WTC11 (cell line): ENCODE measurements around the gene SREBF2.

Source experiments
- JUN ChIP-seq: sonication (generic); formaldehyde crosslinking; IDR thresholded peaks from 2 replicates; pipeline ENCODE4 v1.8.0; 2023; ENCODE audit warnings: mild to moderate bottlenecking, missing genetic modification reagents
- MYBL2 ChIP-seq: sonication (generic); formaldehyde crosslinking; IDR thresholded peaks from 2 replicates; pipeline ENCODE4 v1.8.1; 2023; ENCODE audit warnings: mild to moderate bottlenecking, moderate library complexity, missing genetic modification reagents
- TF ChIP-seq, protein P1 (sequence below): sonication (generic); formaldehyde crosslinking; conservative IDR thresholded peaks from 2 replicates; pipeline ENCODE4 v1.8.1; 2022; ENCODE audit warnings: mild to moderate bottlenecking, missing genetic modification reagents
- TF ChIP-seq, protein P2 (sequence below): fragments of 200-600 bp; IDR thresholded peaks from 2 replicates; pipeline ENCODE4 v1.8.0; 2022; ENCODE audit warnings: antibody characterized with exemption

DNA sequence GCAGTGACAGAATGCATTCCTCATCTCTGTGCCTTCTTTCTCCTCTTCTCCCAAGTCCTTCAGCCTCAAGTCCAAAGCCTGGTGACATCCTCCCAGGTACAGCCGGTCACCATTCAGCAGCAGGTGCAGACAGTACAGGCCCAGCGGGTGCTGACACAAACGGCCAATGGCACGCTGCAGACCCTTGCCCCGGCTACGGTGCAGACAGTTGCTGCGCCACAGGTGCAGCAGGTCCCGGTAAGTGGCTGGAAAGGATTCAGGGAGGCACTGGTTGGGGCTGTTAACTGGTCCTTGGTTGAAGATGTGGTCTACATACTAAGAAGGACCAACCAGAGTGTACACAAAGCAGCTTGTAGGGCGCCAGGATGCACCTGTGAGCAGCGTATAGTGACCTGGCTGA is 35.7 kb downstream of the SREBF2 start:
- TF ChIP-seq, protein P1, sequence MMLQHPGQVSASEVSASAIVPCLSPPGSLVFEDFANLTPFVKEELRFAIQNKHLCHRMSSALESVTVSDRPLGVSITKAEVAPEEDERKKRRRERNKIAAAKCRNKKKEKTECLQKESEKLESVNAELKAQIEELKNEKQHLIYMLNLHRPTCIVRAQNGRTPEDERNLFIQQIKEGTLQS (CRISPR knock-in tag), result no peak
- TF ChIP-seq, protein P2, sequence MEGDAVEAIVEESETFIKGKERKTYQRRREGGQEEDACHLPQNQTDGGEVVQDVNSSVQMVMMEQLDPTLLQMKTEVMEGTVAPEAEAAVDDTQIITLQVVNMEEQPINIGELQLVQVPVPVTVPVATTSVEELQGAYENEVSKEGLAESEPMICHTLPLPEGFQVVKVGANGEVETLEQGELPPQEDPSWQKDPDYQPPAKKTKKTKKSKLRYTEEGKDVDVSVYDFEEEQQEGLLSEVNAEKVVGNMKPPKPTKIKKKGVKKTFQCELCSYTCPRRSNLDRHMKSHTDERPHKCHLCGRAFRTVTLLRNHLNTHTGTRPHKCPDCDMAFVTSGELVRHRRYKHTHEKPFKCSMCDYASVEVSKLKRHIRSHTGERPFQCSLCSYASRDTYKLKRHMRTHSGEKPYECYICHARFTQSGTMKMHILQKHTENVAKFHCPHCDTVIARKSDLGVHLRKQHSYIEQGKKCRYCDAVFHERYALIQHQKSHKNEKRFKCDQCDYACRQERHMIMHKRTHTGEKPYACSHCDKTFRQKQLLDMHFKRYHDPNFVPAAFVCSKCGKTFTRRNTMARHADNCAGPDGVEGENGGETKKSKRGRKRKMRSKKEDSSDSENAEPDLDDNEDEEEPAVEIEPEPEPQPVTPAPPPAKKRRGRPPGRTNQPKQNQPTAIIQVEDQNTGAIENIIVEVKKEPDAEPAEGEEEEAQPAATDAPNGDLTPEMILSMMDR, result no peak
- TF ChIP-seq JUN (no peak), MYBL2 (CRISPR knock-in tag) (no peak)
